GM21390 (cell line): Measurements from ENCODE around the gene UTP25.
A peak's percentile ranks its signal among the peaks of the same experiment; 100 is the strongest.

Experiments used
- ATAC-seq: cut with Tn5 transposase; IDR thresholded peaks from one replicate; pipeline ENCODE4 v1.9.1; 2021; ENCODE audit not compliant: unreplicated experiment

The UTP25 gene

DNA sequence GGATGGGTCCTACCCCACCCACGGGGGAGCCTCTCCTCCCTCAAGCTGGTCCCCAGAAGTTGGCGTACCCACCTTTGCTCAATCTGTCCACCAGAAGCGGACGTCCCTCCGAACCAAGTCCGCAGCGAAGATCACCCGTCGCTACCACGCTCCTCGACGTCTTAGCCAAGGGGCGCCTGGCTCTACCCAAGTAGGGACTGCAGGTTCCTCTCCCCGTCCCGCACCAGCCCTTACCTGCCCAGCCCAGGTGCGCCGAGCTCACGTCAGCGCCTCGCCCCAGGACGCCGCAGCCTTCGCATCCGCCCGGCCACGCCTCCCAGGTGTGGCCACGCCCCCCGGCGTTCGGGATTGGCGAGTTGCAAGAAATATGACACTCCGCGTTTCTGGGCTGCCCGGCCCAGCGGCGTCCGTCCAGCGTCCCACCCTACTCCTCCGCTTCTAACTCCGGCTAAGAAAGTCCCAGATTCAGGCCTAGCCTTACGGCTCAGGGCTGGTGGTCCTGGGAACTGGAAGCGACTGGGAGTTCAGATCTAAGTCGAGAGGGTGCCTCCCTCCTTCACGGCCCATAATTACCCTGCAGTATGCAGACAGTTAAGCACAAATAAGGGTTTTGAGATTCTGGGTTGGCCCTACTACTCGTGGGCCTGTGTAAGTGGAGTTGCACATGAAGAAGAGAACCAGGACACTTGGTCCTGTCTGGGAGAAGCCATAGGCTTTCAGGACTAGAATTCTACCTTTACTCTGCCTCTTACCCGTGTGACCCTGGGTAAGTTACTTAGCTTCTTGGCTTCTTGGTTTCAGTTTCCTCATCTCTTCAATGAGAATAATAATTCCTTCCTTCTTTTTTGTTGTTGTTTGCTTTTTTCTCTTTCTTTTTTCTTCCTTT, 21.7 kb upstream of the UTP25 start, which contains the start of gene IRF6:
Gene IRF6, minus strand, starts transcription at position 268 of the 886 bp plus-strand sequence. CDS start 4,729 bp downstream, outside the sequence.
- peak; percentile 98 for ATAC-seq

DNA sequence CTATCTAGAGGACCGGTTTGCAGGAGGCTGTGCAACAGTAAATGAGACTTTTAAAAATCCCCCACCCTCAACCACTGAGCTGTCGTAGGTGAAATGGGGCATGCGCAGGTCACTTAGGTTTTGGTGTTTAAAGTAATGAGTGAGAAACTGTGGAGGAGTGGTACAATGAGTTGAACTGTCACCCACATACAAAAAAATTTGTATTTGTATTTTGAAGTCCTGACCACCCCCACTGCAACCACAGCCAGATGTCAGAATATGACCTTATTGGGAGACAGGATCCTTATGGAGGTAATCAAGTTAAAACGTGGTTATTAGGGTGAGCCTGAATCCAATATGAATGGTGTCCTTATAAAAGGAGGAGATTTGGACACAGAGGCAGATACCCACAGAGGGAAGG, 20.3 kb upstream of the UTP25 start:
- ATAC-seq = no peak

DNA sequence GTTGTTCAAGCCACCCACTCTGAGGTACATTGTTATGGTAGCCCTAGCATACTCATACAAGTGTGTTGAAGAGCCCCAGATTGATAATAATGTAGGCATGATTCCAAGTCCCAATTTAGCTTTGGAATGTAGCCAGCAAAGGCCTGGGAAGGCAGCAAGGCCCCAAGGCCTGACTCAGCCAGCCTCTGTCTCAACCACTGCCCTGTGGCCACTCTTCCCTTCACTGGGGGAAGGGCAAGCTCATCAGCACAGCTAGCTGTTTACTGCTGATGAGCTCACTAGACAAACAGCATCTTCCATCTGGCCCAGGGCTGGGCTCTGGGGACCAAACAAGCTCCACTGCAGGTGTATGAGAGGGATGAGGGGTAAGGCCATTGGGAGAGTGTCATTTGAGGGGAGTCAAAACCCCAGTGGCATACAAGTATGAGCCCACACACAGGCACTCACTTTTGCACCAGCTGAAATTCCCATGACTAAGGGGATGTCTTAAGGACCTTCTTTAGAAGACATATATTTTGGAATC, 19.7 kb upstream of the UTP25 start:
- ATAC-seq = no peak

DNA sequence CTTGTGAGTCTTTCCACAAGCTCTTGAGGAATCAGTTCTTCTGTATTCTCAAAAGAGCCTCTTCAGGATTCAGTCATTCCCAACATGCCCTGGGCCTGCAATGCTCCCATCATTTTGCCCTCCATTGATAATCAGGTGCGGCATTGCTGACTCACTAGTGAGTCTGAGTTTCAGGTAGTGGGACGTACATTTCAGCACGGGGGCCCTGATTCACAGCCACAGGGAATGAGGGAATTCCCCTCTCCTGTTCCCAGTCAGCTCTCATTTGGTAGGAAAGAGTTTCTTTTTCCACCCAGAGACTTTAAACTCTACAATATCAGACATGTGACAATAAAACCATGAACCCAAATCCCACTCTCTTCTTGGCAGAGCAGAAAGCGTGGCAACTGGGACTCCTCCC, 18.2 kb upstream of the UTP25 start:
- no peak for ATAC-seq

DNA sequence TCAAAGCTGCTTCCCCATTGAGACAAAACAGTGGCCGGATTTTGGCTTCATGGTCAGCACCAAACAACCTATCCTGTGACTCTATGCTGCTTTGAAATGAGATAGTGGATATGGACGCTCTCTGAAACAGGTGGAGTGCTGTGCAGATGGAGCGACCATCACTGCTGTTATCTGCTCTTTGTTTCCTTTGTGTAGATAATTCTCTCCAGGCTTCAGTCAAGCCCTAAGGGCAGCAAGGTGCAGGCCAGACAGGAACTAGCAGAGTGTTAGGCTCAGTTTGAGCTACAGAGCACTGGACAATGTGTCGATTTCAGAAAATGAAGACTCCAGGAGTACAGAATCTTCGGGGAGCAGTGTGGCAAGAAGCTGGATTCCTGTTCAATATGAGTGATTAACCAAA, 17.0 kb upstream of the UTP25 start:
- no peak for ATAC-seq

DNA sequence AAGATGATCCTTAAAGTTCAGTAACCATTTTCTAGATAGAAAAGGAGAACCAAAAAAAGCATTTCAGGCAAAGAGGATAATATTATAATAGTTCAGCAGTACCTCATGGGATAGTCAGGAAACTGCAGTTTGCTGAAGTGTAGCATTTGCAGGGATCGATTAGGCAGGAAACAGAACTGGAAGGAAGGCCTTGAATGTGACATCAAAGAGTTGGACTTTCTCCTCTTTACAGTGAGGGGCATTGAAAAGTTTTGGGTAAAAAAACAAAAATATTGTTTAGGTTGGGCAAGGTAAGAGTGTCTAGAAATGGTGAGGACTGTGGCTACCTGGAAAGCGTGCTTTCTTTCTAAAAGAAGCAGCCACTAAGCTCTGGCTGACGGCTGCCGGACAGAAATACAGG, 13.9 kb upstream of the UTP25 start:
- ATAC-seq = no peak

DNA sequence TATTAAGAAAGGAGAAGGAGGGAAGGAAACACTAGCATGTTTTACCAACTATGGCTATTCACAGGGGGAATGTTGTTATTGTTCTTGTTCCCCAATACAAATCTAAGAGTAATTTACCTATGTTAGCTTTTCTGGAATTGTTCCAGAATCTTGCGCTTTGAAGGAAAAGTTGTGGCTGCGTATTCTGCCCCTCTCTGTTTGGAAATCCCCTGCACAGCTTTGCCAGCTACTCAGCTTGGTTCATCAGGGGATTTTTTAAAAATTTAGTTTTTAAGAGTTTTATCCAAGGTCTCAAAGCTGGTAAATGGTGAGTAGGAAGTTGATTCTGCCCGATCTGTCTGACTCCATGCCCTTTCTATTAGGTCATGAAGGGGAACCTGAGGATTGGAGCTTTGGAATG, 12.3 kb upstream of the UTP25 start:
- ATAC-seq = no peak

DNA sequence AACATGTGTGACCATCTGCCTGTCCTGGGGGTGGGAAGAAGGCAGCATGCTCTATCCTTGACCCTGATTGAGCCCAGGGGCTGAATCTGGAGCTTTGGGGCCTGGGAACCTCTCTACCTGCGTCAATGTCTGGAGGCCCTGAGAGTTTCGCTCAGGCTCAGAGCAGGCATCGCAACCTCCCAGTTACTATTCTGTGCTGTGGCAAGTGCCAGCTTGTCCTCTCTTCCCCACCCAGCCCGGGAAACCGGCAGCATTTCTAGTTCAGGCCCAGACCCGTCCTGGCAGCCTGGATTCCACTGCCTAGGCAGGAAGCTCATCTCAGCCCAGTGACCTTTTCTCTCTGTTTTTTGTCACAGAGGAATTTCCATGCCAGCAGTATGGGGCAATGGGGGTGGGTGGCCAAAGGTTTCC, 11.8 kb upstream of the UTP25 start:
- no peak for ATAC-seq

DNA sequence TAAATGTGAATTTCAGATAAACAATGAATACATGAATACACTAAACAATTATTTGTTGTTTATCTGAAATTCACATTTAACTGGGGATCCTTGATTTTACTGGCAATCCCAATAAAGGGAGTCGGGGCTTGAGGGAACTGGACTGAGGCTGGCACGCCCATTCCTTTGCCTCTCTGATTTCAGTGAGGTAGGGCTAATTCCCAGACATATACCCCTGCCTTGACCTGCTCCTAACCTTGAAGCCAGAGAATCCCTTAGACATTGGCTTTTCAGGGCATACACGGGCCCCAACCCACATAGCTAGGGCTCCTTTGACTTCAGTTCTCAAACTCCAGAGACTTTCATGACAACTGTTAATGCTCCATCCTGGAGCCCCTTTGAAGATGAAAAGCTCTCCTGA, 10.8 kb upstream of the UTP25 start:
- ATAC-seq = no peak

DNA sequence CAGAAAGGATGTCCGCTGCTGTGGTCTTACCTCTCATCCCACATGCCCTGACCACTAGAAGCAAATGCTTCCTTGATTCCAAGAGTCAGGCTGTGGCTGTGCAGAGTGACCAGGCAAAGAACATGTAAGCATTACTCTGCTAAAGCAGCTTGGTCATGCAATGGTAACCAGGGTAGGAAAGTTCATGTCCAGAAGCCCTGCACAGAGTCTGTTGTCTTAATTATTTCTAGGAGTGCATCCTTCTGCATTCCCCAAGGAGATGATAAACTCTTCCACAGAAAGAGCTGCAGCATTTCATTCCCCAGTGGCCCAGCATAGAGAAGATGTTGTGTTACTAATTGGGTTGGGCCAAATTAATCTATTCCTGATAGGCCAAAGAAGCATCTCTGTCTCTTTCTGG, 10.1 kb upstream of the UTP25 start:
- no peak for ATAC-seq

DNA sequence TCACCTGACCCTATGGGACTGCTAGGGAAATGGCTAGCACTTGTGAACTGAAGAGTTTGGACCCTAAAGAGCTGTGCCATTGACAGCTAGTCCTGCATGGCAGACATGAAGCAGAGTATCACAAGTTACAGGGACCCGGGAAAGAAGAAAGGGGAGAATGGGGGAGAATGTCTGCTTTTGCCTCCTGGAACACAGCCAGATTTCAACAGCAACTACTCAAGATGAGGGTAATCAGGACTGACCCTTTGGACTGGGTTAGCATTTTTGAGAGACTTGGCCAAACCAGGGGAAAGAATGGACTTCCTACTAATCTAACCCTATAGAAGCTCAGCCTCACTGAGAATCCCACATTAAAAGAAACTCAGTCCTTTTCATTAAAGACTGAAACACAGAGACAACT, 8.7 kb upstream of the UTP25 start:
- ATAC-seq = no peak

DNA sequence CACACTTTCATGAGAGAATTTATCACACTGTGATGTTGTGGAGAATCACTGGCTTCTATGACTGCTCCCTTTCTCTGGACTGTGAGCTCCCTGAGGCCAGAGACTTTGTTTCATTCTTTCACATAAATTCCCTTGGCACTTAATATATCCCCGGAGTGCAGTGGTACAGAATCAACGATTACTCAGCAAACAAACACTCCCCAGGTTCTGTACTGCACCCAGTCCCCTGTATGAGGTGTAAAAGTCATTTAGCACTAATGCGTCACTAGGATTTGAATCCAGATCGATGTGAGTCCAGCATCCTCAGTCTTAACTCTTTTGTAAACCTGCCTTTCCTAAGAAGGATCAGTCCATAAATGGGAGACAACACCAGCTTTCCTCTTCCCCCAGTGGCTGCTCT, 6.8 kb upstream of the UTP25 start:
- ATAC-seq = no peak

DNA sequence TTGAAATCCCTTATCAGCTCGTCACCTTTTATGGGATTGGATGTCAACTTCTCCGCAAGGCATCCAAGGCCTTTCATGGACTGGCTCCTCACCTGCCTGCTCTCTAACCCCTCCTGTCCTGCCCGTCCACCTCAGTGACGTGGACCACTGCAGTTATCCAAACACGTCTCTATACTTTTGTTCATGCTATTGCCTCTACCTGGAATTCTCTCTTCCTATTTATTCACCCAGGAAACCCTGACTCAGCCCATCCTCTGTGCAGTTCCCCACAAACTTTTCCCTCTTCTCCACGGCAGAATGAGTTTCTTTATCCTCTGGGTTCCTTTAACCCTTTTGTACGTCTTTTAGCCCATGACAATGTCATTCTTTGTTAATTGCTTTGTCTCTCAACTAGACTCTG, 5.1 kb upstream of the UTP25 start:
- no peak for ATAC-seq

DNA sequence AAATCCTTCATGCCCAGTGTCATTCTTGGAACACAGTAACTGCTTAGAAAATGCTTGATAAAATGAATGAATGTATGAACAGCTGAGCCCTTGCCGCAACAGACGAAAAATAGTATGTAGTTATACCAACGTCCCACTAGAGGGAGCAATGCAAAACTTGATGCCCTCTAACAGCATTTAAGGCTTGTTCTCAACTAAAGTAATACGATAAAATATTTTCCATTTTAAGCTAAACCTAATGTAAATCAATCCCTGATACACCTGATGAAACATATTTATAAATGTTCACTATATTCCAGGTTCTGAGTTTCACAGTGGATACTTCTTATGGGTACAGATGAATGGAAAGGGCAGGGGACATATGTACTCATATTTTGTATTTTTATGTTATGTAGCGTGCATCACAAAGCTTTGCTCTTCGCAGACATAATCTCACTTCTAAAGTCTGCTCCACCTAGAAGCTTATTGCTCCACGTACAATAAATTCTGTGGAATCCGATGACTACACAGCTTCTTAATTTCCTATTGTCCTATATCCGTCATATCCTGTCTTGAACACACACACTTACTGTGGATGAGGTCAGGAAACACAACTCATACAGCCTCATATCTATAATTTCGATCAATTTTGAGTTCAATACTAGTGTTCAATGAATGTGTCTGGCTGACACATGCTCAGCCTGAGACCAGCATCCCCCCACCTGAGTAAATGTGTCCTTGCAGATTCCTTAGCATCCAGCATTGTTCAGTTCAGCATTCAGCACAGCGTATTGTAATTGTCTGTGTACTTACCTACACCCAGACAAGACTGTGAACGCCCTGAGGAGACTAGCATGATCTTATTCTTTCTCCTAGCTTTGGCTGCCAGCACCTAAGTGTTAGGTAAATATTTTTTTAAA, 4.4 kb upstream of the UTP25 start:
- ATAC-seq = peak; percentile 40

DNA sequence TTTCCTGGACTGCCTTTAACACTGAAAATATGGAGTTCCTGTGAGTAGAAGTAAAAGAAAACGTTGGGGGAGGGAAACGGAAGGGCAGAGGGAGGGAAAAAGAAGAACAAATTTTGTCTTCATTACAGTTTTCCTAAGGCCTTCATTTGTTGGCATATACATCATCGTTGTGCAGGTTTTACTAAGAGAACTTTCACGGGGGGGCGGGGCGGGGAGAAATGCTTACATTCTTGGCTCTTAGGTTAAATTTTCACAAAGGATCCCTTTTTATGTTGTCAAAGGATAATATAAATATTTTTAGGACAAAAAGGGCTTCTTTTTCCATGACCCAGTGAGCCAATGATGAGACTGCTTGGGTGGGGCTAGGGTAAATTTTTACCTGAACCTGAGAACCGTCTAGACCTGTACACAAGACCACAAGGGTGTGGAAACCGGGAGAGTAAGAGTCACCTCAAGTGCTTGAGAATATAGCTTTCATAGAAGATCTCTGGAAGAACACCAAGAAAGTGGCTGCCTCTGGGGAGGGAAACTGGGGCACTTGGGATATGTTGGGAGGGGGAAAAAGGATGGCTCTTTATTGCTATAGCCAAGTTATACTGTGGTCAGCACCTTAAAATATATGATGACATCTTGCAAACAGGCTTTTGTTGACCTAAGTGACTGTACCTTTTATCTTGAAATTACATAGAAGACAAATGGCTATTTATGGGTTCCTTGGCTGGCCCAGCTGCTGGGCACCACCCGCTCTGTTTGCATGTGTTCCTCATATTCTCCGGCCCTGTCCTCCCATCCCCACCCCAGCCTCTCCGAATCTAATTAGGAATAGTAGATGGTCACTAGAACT, 2.0 kb upstream of the UTP25 start:
- ATAC-seq = no peak

DNA sequence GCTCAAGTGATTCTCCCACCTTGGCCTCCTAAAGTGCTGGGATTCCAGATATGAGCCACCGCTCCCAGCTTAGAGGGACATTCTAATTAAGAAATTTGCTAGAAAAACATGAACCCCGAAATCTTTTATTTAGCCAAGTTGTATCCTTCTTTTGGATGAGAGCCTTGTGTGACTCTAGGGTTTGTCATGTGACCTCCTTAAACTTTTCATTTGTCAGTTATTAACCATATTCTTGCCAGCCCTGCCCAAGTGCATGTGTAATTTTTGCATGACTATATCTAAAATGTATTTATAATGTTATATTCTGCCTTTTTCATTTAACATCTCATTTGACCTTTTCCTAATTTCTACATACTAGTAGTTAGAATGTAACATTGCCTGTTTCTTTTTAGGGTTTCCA, 1.9 kb downstream of the UTP25 start:
- ATAC-seq = no peak

DNA sequence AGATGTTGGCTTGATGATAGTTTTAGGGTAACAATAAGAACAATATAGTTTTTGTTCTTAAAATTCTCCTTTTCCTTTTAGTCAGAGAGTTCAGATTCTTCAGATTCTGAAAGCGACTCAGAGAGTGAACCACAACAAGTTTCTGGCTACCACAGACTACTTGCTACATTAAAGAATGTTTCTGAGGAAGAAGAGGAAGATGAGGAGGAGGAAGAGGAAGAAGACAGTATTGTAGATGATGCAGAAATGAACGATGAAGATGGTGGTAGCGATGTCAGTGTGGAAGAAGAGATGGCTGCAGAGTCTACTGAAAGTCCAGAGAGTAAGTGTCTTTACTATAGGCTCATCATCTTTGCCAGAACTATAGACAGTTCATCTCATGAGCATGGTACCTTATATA, 3.0 kb downstream of the UTP25 start:
- ATAC-seq = no peak

DNA sequence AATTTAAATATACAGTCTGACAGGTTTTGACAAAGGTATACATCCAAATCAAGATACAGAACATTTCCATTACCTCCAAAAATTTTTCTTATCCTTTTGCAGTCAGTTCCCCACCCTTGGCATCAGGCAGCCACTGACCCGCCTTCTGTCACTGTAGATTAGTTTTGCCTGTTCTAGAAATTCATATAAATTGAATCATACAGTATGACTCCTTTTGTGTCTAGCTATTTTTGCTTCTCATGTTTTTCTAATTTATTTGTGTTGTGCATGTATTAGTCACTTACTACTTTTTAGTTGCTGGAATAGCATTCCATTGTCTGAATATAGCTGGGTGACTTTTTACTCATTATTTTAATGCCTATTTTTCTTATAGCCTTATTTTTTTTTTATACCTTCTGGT, 3.8 kb downstream of the UTP25 start:
- no peak for ATAC-seq

DNA sequence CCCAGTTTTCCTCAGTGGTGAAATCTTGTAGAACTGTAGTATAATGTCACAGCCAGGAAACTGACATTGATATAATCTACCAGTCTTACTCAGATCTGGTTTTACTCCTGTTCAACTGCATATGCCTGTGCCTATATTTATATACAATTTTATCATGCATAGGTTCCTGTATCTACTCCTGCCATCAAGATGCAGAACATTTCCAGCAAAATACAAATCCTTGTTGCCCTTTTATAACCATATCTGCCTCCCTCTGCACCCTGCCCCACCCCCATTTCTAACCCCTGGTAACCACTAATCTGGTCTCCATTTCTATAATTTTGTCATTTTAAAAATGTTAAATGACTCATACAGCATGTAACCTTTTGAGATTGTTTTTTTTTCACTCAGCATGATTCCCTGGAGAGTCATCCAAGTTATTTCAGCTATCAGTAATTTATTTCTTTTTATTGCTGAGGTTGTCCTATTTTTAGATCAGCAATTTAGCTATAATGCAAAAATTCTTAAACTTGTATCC, 8.1 kb downstream of the UTP25 start:
- ATAC-seq = no peak

DNA sequence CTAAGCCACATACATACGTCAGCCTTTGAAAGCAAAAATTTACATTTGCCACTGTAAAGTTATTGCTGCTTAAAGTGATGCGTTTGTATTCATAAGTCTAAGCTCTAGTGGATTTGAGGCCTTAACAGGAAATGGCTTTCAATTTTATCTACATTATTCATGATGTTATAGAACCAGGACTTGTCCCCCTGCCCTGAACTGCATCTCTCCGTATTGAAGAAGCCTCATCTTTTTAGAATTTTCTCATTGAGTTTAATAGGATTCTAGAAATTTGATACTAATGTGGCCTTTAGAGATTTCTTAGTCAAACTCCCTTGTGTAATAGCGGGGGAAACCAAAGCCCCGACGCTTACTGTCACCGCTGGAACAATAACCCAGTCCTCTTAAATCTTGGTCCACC, 9.9 kb downstream of the UTP25 start:
- ATAC-seq = no peak

DNA sequence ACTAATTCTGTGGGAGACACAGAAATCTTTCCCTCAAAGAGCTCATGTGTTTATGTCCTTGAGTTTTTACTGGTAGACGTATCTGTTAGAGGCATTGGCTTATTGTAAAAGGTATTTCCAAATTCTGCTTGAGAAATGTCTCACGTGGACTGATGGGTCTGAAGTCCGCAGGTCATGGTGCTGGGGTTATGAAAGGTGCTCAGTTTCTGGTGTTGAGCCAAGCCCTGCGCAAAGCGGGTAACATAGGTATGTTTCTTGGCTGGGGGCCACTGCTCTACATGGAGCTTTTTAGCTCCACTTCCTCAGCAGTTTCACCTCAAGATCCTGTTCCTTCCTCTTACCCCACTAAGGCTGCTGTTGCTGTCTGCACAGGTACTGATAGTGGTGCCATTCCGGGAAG, 10.8 kb downstream of the UTP25 start:
- no peak for ATAC-seq
